PC-3 (cell line): ENCODE data around the gene BBS4. TPM values are rescaled to one million over a fixed set of nuclear protein-coding genes. Genes with fewer than 3 reads are reported as not detected.
"Not testable (repeated sequence)": the region's sequence is repeated elsewhere in the genome, so short reads cannot be mapped to it uniquely, and the experiment has no call there.

ENCODE experiments used
- ATAC-seq: fragments of 200-7000 bp; cut with Tn5 transposase; 2 replicates; pipeline ENCODE4 v1.9.1; 2020; ENCODE audit warnings: mild to moderate bottlenecking, moderate library complexity
- BruUV-seq: library from RNA; stranded (reverse); fragments of 400-500 nt; replicated peaks from 2 replicates; lab custom pipeline; 2021; lab: Mats Ljungman, UMichigan
- CTCF ChIA-PET: fragments of 300-600 bp; sonication (Branson Sonifier 250); formaldehyde crosslinking; loops from one replicate; lab custom pipeline; 2022; ENCODE audit warnings: antibody characterized with exemption; lab: Charles Lee
- POLR2A ChIA-PET: fragments of 300-600 bp; sonication (Branson Sonifier 250); formaldehyde crosslinking; loops from one replicate; lab custom pipeline; 2022; ENCODE audit warnings: antibody characterized with exemption; ENCODE audit not compliant: unreplicated experiment; lab: Charles Lee
- DNase-seq: peaks from one replicate; pipeline ENCODE4 v3.0.0-alpha.2; 2015
- H2AFZ ChIP-seq: fragments of 300-600 bp; sonication (generic); 2 replicates; pipeline ENCODE4 v1.6.0; 2016; ENCODE audit warnings: antibody characterized with exemption, low read length
- H3F3A ChIP-seq: fragments of 300-600 bp; sonication (generic); one replicate; pipeline ENCODE4 v1.6.0; 2017; ENCODE audit warnings: antibody characterized with exemption, low read length, control low read depth, mild to moderate bottlenecking; ENCODE audit not compliant: unreplicated experiment
- H3K27ac ChIP-seq: fragments of 300-600 bp; sonication (generic); 2 replicates; pipeline ENCODE4 v1.5.1; 2016; ENCODE audit warnings: mild to moderate bottlenecking, low read length
- H3K27me3 ChIP-seq: fragments of 300-600 bp; sonication (generic); 2 replicates; pipeline ENCODE4 v1.6.1; 2016; ENCODE audit warnings: low read length, mixed read lengths
- H3K36me3 ChIP-seq: fragments of 300-600 bp; sonication (generic); 2 replicates; pipeline ENCODE4 v1.6.1; 2016; ENCODE audit warnings: low read depth, mixed run types, low read length, mixed read lengths
- H3K4me1 ChIP-seq: fragments of 300-600 bp; sonication (generic); 2 replicates; pipeline ENCODE4 v1.5.1; 2016; ENCODE audit warnings: low read length; ENCODE audit not compliant: insufficient read depth
- H3K4me2 ChIP-seq: fragments of 300-600 bp; sonication (generic); 2 replicates; pipeline ENCODE4 v1.6.0; 2016; ENCODE audit warnings: low read length
- H3K4me3 ChIP-seq: fragments of 300-600 bp; sonication (generic); 2 replicates; pipeline ENCODE4 v1.5.1; 2016; ENCODE audit warnings: mild to moderate bottlenecking, low read length, mixed read lengths
- H3K79me2 ChIP-seq: fragments of 300-600 bp; sonication (generic); 2 replicates; pipeline ENCODE4 v1.6.1; 2017; ENCODE audit warnings: low read length, mixed read lengths
- H3K9ac ChIP-seq: fragments of 300-600 bp; sonication (generic); 2 replicates; pipeline ENCODE4 v1.6.0; 2016; ENCODE audit warnings: mild to moderate bottlenecking, low read length
- H3K9me2 ChIP-seq: fragments of 300-600 bp; sonication (generic); replicated peaks from 2 replicates; pipeline ENCODE4 v1.6.1; 2016; ENCODE audit warnings: mixed run types, low read length, mixed read lengths
- H3K9me3 ChIP-seq: fragments of 300-600 bp; sonication (generic); 2 replicates; pipeline ENCODE4 v1.6.1; 2016; ENCODE audit warnings: low read length, mixed read lengths
- H4K20me1 ChIP-seq: fragments of 300-600 bp; sonication (generic); 2 replicates; pipeline ENCODE4 v1.6.1; 2016; ENCODE audit warnings: low read length, mixed read lengths
- CTCF ChIP-seq: fragments of 300-600 bp; sonication (generic); conservative IDR thresholded peaks from 2 replicates; pipeline ENCODE4 v1.5.1; 2017; ENCODE audit warnings: antibody characterized with exemption, low read depth, mild to moderate bottlenecking, low read length
- EZH2 ChIP-seq: fragments of 300-600 bp; sonication (generic); IDR thresholded peaks from one replicate; pipeline ENCODE4 v1.6.1; 2017; ENCODE audit warnings: antibody characterized with exemption, mild to moderate bottlenecking, low read length; ENCODE audit not compliant: unreplicated experiment
- EZH2phosphoT487 ChIP-seq: fragments of 300-600 bp; sonication (generic); IDR thresholded peaks from 2 replicates; pipeline ENCODE4 v1.6.1; 2018; ENCODE audit warnings: mild to moderate bottlenecking, antibody characterized with exemption, low read length, borderline replicate concordance
- intact Hi-C: fragments of 100-400 bp; cut with micrococcal nuclease; formaldehyde crosslinking; loops from 2 replicates; pipeline ENCODE4 v1.9.0; 2023
- total RNA-seq: library from RNA; depleted of rRNA; stranded (reverse); fragments of >200 nt; gene quantifications from 2 replicates; pipeline ENCODE4 v1.2.3, GENCODE V29; 2014

The BBS4 gene
- total RNA-seq, 1 experiment from 2014 or later: 18.7 TPM

DNA sequence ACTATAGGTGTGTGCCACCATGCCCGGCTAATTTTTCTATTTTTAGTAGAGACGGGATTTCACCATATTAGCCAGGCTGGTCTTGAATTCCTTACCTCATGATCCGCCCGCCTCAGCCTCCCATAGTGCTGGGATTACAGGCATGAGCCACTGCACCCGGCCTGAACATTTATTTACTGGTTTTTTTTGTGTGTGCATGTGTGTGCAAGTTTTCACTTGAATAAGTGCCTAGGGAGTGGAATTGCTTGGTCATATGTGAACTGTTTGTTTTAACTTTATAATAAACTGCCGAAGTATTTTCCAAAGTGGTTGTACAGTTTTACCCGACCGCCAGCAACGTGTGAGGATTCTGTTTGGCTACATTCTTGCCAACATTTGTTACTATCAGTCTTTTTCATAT lies 14.1 kb downstream of the BBS4 start:
- Histone ChIP-seq H3K4me1 (no peaks in the 10 kb centered on the region), H3K9me2 (no peaks in the 10 kb centered on the region), H3K27me3 (no peaks in the 10 kb centered on the region), H3K79me2 (no peaks in the 10 kb centered on the region), H2AFZ (no peak overlapping the region), H3K36me3 (no peaks in the 10 kb centered on the region), H4K20me1 (no peaks in the 10 kb centered on the region), H3K9me3 (no peaks in the 10 kb centered on the region), H3F3A (no peaks in the 10 kb centered on the region), H3K27ac (no peak overlapping the region), H3K4me3 (no peak overlapping the region), H3K4me2 (no peak overlapping the region), H3K9ac (no peak overlapping the region)
- ChIA-PET POLR2A (no interaction called here), CTCF (interaction anchor here (0.6 kb wide), 1 partner anchor 22 kb away, joined by 3 read pairs; no protein-coding TSS in a partner anchor)
- no TSS peak for BruUV-seq
- no peak for TF ChIP-seq EZH2
- TF ChIP-seq CTCF: no peak
- TF ChIP-seq EZH2phosphoT487: no peak
- DNase-seq (no peak), ATAC-seq (no peak)
- intact Hi-C loops: no loop called here

DNA sequence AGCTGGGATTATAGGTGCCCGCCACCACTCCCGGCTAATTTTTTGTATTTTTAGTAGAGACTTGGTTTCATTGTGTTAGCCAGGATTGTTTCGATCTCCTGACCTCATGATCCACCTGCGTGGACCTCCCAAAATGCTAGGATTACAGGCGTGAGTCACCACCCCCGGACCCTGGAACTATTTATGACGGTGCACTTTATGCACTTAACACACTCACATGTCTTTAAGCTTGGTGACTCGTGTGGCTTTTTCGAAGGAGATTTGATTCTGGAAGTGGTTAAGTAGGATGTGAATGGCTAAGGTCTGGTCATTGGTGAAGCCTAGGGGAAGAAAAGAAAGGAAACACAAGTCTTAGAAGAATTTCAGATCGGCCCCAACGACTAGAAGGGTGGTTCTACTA lies 20.3 kb downstream of the BBS4 start:
- Histone ChIP-seq H3K79me2 (no peaks in the 10 kb centered on the region), H3K9me3 (no peaks in the 10 kb centered on the region), H3K27ac (no peak overlapping the region), H3K4me3 (no peak overlapping the region), H3K9ac (no peak overlapping the region), H3K4me2 (no peak overlapping the region), H3K9me2 (no peaks in the 10 kb centered on the region), H4K20me1 (no peaks in the 10 kb centered on the region), H3F3A (no peaks in the 10 kb centered on the region), H3K4me1 (no peaks in the 10 kb centered on the region), H2AFZ (no peak overlapping the region), H3K27me3 (no peaks in the 10 kb centered on the region), H3K36me3 (no peaks in the 10 kb centered on the region)
- ChIA-PET POLR2A (no interaction called here), CTCF (no interaction called here)
- BruUV-seq: no TSS peak
- no peak for TF ChIP-seq EZH2
- TF ChIP-seq CTCF: no peak
- no peak for TF ChIP-seq EZH2phosphoT487
- intact Hi-C loops: no loop called here
- ATAC-seq (no peak), DNase-seq (peak; percentile 10)

GRCh38 chr15:72708551-72709303 lies 22.7 kb downstream of the BBS4 start:
- H3K9me3 ChIP-seq, H3K36me3 ChIP-seq, H3K79me2 ChIP-seq, H2AFZ ChIP-seq, POLR2A ChIA-PET, H3K4me2 ChIP-seq, DNase-seq, H3K27me3 ChIP-seq, CTCF ChIA-PET, H4K20me1 ChIP-seq, ATAC-seq, H3K27ac ChIP-seq, H3K4me1 ChIP-seq, intact Hi-C loops, H3K4me3 ChIP-seq, H3F3A ChIP-seq, H3K9me2 ChIP-seq, H3K9ac ChIP-seq, BruUV-seq: not testable (repeated sequence)
